GM21526 (cell line): ENCODE measurements around the gene HSP90AA1.
"Not testable (repeated sequence)": the region's sequence is repeated elsewhere in the genome, so short reads cannot be mapped to it uniquely, and the experiment has no call there.

Source experiments
- ATAC-seq: cut with Tn5 transposase; IDR thresholded peaks from one replicate; pipeline ENCODE4 v1.9.1; 2021; ENCODE audit warnings: moderate library complexity; ENCODE audit not compliant: unreplicated experiment, low FRiP score

HSP90AA1 gene

DNA sequence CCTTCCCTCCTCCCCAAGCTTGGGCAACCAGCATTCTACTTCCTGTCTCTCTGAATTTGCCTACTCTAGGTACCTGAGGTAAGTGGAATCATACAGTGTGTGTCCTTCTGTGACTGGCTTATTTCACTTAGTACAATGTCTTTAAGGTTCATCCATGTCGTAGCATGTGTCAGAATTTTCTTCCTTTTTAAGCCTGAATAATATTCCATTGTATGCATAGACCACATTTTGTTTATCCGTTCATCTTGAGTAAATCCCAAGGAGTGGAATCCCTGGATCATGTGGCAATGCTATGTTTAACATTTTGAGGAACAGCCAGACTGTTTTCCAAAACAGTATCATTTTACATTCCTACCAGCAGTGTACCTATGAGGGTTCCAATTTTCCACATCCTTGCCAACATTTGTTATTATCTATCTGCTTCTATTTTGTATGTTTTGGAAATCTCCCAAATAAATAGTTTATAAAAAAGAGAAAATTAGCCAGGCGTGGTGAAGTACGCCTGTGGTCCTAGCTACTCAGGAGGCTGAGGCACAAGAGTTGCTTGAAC, 12.4 kb downstream of the HSP90AA1 start:
- no peak for ATAC-seq

GRCh38 chr14:102071283-102071998, 15.4 kb downstream of the HSP90AA1 start:
- ATAC-seq: no peak

DNA sequence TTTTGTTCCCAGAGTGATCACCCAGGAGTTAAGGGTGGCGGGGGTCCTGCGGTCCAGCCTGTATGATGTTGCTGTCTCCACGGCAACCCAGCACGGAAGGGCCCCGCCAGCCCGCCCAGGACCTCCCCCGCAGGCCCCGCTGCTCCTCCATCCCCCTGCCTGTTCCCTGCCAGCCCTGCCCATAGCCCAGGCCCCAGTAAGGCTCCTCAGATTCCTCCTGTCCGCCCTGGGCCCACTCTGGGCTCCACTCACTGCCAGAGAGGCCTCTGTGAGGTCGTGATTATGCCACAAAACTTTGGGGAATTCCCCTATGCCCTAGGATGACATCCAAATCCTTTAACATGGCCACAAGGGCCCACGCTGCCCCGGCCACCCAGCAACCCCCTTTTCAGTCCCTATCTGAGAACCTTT, 20.8 kb downstream of the HSP90AA1 start:
- no peak for ATAC-seq

DNA sequence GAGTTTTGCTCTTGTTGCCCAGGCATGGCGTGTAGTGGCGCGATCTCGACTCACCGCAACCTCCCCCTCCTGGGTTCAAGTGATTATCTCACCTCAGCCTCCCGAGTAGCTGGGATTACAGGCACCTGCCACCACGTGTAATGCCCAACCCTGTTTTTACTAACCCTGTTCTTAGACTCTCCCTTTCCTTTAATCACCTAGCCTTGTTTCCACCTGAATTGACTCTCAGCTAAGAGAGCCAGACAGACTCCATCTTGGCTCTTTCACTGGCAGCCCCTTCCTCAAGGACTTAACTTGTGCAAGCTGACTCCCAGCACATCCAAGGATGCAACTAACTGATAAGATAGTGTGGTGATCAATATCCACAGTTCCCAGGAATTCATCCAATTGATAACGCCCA, 22.3 kb downstream of the HSP90AA1 start:
- not testable (repeated sequence) for ATAC-seq

GRCh38 chr14:102063808-102064429, 22.9 kb downstream of the HSP90AA1 start:
- ATAC-seq: no peak

- ATAC-seq: no peak
Observed at GRCh38 chr14:102063109-102063807, 23.6 kb downstream of the HSP90AA1 start.

GRCh38 chr14:102058961-102059360, 27.9 kb downstream of the HSP90AA1 start:
- ATAC-seq: no peak

DNA sequence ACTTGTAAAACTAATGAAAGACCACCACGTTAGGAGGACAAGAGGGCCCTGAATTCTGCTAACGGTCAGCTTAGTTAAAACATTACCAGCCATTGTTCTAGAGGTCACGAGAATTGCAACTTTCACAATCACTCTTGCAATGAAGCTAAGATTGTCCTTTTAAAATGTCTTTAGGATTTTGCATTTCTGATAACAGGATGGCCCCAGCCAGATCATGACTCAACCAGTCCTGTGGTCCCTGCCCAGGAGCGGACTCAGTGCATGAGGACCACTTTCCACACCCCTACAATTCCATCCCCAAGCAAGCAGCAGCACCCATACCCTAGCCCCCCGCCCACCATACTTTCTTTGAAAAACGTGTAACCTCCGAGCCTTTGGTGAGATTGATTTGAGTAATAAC, 28.7 kb downstream of the HSP90AA1 start:
- ATAC-seq: no peak

- no peak for ATAC-seq
Observed at GRCh38 chr14:102057480-102058114, 29.2 kb downstream of the HSP90AA1 start.

- ATAC-seq: no peak
Observed at GRCh38 chr14:102056694-102057442, 30.0 kb downstream of the HSP90AA1 start.

GRCh38 chr14:102055181-102055901, 31.5 kb downstream of the HSP90AA1 start:
- no peak for ATAC-seq

GRCh38 chr14:102052522-102052921, 34.3 kb downstream of the HSP90AA1 start:
- ATAC-seq: no peak

GRCh38 chr14:102050625-102051024, 36.2 kb downstream of the HSP90AA1 start:
- no peak for ATAC-seq

GRCh38 chr14:102050026-102050405, 36.8 kb downstream of the HSP90AA1 start:
- ATAC-seq: no peak

DNA sequence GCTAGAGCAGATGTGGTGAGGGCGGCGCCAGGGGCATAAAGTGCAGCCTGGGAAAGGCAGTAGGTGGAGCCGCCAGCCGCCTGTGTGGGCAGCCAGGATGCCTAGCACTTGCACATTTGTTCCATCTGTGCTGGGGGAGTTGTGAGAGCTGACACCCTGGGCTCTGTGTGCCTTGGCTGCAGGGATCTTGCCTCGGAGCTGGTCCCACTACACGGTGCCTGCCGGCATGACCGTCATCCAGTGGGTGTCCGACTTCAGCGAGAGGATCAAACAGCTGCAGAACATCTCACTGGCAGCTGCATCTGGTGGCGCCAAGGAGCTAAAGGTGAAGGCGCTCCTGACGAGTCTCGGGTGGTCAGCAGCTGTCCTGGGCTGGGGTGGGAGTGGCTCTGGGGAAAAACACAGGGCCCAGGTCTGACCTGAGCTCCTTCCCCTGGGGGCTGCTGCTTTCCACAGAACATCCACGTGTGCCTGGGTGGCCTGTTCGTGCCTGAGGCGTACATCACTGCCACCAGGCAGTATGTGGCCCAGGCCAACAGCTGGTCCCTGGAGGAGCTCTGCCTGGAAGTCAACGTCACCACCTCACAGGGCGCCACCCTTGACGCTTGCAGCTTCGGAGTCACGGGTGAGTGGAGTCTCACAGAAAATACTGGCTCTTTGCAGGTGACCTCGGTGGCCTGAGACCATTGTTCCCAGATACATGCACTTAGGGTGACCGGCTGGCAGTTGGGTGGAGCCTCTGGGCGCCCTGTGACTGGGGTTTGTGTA, 37.4 kb downstream of the HSP90AA1 start:
- ATAC-seq: no peak

DNA sequence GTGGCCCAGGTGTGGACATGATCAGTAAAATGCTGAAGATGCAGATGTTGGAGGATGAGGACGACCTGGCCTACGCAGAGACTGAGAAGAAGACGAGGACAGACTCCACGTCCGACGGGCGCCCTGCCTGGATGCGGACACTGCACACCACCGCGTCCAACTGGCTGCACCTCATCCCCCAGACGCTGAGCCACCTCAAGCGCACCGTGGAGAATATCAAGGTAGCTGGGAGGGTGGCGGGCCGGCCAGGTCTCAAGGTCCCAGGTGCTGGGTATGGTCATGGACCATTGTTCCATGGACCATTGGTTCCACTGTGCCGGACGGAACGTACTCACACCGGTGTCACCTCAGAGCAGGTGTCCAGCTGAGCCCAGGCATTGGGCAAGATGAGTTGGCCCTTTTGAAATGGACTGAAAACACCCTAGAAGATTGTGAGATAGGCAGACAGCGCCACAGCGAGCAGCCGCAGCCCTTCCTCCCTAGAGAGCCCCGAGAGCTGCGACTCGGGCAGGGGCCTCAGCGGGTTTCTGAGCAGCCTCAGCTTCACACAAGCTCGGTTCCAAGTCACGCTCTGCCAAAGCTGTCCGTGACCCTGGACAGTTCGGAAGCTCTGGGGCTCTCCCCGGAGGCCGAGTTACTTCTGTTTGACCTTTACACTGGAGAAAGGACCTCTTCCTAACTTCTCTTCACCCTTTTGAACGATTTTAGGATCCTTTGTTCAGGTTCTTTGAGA, 38.9 kb downstream of the HSP90AA1 start:
- ATAC-seq: no peak

DNA sequence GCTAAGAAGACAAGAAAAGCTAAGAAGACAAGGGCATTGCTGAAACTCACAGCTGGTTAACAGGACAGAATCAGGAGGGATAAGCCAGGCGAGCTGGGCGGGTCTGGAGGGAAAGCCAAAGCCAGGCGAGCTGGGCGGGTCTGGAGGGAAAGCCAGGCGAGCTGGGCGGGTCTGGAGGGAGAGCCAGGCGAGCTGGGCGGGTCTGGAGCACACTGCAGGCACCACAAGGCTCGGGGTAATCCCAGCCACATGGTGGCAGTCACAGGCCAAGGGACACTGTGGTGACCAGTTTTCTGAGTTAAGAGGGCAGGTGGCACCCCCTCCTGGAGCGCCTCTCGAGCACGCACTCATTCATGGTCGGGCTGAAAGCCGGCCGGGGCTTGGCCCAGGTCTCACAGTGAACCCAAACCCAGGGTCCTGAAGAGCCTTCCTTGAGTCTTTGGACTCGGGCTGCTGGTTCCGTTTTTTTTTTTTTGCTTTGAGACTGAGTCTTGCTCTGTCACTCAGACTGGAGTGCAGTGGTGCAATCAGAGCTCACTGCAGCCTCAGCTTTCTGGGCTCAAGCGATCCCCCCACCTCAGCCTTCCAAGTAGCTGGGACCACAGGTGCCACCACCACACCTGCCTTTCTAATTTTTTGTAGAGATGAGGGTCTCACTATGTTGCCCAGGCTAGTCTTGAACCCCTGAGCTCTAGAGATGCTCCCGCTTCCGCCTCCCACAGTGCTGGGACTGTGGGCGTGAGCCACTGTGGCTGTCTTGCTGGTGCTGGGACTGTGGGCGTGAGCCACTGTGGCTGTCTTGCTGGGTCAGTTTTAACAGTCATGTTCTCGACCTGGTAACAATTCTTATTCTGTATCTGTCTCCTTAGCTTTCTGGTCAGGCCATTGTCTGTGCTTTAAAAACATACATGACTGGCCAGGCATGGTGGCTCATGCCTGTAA, 40.2 kb downstream of the HSP90AA1 start:
- ATAC-seq: no peak
